ENCODE data around the gene GRWD1. TPM values are rescaled to one million over a fixed set of nuclear protein-coding genes. Genes with fewer than 3 reads are reported as not detected.
A peak's percentile ranks its signal among the peaks of the same experiment; 100 is the strongest.
"Not testable (repeated sequence)": the region's sequence is repeated elsewhere in the genome, so short reads cannot be mapped to it uniquely, and the experiment has no call there.

GRWD1 gene
- total RNA-seq, 1 donor from 2014 or later = 89.1 TPM

DNA sequence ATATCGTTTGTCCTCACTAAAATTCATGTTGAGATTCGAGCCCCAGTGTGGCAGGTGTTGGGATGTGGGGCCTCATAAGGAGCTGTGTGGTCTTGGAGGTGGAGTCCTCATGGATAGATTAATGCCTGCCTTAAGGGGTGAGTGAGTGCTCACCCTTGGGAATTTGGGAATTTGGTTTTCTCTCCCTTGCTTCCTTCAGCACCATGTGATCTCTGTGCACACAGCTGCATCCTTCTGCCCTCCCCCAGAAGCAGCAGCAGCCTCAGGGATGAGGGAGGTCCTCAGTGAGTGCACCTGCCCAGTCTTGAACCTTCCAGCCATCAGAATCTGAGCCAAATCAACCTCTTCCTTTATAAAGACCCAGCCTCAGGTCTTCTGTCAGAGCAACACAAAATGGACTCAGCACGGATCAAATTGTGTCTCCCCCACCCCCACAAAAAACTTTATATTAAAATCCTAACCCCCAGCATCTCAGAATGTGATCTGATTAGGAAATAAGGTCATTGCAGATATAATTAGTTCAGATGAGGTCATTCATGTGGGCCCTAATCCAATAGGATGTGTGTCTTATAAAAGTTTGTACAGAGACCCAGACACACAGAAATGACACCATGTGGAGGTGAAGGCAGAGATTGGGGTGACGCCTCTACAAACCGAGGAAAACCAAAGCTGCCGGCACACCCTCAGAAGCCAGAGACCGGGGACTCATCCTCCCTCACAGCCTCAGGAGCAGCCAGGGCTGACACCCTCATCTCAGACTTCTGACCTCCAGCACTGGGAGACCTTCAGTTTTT lies 36.3 kb downstream of the GRWD1 start:
- Mint-ChIP-seq H3K9me3 (no peaks in the 10 kb centered on the region), H3K4me3 (peak overlapping the region; percentile 87), H3K4me1 (peaks cover 19% of the 10 kb centered on the region), H3K27ac (peak overlapping the region; percentile 34), H3K27me3 (peaks cover 2% of the 10 kb centered on the region), H3K36me3 (ENCODE audit: low read depth) (peaks cover 6% of the 10 kb centered on the region)
- intact Hi-C loops (cut with micrococcal nuclease) = no loop called here
- DNase-seq = no peak

DNA sequence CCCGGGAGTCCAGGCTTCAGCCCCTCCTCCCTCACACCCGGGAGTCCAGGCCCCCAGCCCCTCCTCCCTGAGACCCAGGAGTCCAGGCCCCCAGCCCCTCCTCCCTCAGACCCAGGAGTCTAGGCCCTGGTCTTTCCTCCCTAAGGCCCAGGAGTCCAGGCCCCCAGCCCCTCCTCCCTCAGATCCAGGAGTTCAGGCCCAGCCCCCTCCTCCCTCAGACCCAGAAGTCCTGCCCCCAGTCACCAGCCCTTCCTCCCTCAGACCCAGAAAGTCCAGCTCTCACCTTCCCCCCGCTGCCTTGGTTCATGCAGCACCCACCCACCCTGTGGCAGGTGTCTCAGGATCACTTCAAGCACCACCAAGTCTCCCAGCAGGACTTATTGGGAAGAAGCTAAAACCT lies 37.5 kb downstream of the GRWD1 start:
- peaks cover 6% of the 10 kb centered on the region for H3K36me3 Mint-ChIP-seq (ENCODE audit: low read depth)
- peaks cover 19% of the 10 kb centered on the region for H3K4me1 Mint-ChIP-seq
- no peaks in the 10 kb centered on the region for H3K9me3 Mint-ChIP-seq
- peaks cover 2% of the 10 kb centered on the region for H3K27me3 Mint-ChIP-seq
- no peak for DNase-seq
- H3K27ac Mint-ChIP-seq = no peak overlapping the region
- H3K4me3 Mint-ChIP-seq = no peak overlapping the region
- intact Hi-C loops (cut with micrococcal nuclease) = no loop called here

DNA sequence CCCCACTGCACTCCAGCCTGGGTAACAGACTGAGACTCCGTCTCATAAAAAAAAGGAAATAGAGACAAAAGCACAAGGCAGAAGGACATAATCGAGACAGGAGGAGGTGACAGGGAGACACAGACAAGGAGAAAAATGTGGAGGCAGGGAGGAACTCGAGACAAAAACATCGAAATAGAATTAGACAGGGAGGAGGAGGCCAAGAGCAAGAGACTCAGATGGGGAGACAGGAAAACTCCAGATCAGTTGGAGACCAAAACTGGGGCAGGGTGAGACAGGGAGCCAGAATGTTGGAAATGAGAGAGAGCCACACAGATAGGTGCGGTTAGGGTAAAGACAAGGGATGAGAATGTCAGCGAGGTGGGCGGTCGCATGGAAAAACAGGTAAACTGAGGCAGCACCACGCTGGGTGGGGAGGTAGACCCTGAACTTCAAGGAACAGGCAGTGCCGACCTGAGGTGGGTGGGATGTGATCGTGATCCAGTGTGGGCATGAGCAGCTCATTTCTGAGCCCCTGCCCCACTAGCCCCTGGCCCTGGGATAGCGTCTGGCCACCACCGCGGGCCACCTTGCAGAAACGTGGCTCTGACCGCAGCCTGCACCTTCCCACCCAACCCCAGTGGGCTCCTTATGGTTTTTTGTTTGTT lies 38.6 kb downstream of the GRWD1 start:
- peaks cover 19% of the 10 kb centered on the region for H3K4me1 Mint-ChIP-seq
- no peak overlapping the region for H3K27ac Mint-ChIP-seq
- intact Hi-C loops (cut with micrococcal nuclease) = no loop called here
- no peak for DNase-seq
- no peaks in the 10 kb centered on the region for H3K9me3 Mint-ChIP-seq
- H3K27me3 Mint-ChIP-seq = peaks cover 2% of the 10 kb centered on the region
- H3K4me3 Mint-ChIP-seq = no peak overlapping the region
- H3K36me3 Mint-ChIP-seq (ENCODE audit: low read depth) = peaks cover 6% of the 10 kb centered on the region

DNA sequence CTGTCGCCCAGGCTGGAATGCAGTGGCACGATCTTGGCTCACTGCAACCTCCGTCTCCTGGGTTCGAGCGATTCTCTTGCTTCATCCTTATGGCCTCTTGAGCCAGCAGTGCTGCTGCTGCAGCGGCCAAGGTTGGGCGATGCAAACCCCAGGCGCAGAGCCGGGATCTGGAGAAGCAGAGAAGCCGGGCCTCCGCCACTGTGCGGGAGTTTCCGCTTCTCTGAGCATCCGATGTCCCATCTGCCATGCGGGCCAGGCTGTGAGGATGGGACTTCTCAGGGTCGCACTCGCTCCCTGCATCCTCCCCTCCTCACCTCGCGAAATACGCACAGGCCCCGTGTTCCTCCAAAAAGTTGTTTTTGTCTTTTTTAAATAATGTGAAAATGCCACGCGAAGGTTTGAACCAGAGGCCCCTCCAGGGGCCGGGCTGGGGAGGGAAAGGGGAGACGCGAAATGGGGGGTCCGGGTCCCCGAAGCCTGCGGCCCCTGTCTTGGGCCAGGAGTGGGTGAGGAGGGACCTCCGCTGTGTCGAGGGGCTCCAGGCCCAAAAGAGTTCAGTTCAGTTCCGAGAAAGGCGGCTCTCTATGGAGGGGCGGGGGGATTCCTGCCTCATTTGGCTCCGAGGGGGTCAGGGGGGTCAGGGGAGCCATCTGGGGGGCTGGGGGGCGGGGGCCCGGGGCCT lies 39.3 kb downstream of the GRWD1 start:
- intact Hi-C loops (cut with micrococcal nuclease) = no loop called here
- peaks cover 4% of the 10 kb centered on the region for H3K27me3 Mint-ChIP-seq

DNA sequence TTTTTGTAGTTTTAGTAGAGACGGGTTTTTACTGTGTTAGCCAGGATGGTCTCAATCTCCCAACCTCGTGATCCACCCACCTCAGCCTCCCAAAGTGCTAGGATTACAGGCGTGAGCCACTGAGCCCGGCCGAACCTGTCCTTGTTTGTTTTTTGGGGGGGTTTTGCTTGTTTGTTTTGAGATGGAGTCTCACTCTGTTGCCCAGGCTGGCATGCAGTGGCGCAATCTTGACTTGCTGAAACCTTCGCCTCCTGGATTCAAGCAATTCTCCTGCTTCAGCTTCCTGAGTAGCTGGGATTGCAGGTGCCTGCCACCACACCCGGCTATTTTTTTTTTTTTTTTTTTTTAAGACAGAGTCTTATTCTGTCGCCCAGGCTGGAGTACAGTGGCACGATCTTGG lies 40.9 kb downstream of the GRWD1 start:
- H3K36me3 Mint-ChIP-seq (ENCODE audit: low read depth); intact Hi-C loops (cut with micrococcal nuclease): not testable (repeated sequence)

More for the DNA sequence above, 39.3 kb downstream of the GRWD1 start:
- H3K36me3 Mint-ChIP-seq (ENCODE audit: low read depth) = peaks cover 4% of the 10 kb centered on the region
- H3K27ac Mint-ChIP-seq = no peak overlapping the region
- no peak overlapping the region for H3K4me3 Mint-ChIP-seq
- peaks cover 21% of the 10 kb centered on the region for H3K4me1 Mint-ChIP-seq
- H3K9me3 Mint-ChIP-seq = no peaks in the 10 kb centered on the region
- DNase-seq = no peak

DNA sequence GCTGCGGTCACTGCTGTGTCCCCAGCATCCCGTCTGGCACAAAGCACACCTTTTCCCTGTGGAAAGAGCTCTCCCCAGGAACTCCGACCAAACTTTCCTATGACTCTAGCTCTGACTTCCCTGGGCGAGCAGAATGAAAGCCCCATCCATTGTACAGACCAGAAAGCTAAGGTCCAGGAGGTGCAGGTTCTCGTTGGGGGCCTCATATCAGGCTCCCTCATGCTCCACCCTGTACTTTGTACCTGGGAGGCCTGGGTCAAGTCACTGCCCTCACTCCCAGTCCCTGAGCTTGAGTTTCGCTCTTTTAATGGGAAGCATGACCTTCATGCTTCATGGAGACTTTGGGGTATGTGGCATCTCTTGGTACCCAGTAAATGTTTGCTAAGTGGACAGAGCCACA lies 41.8 kb downstream of the GRWD1 start:
- H3K9me3 Mint-ChIP-seq = no peaks in the 10 kb centered on the region
- H3K4me3 Mint-ChIP-seq = no peak overlapping the region
- intact Hi-C loops (cut with micrococcal nuclease) = no loop called here
- H3K4me1 Mint-ChIP-seq = peaks cover 20% of the 10 kb centered on the region
- H3K36me3 Mint-ChIP-seq (ENCODE audit: low read depth) = peaks cover 2% of the 10 kb centered on the region
- H3K27ac Mint-ChIP-seq = no peak overlapping the region
- DNase-seq = no peak
- H3K27me3 Mint-ChIP-seq = peaks cover 17% of the 10 kb centered on the region

More for the DNA sequence above, 40.9 kb downstream of the GRWD1 start:
- peaks cover 15% of the 10 kb centered on the region for H3K4me1 Mint-ChIP-seq
- H3K9me3 Mint-ChIP-seq, H3K27ac Mint-ChIP-seq, DNase-seq, H3K4me3 Mint-ChIP-seq: not testable (repeated sequence)
- H3K27me3 Mint-ChIP-seq = peaks cover 11% of the 10 kb centered on the region

DNA sequence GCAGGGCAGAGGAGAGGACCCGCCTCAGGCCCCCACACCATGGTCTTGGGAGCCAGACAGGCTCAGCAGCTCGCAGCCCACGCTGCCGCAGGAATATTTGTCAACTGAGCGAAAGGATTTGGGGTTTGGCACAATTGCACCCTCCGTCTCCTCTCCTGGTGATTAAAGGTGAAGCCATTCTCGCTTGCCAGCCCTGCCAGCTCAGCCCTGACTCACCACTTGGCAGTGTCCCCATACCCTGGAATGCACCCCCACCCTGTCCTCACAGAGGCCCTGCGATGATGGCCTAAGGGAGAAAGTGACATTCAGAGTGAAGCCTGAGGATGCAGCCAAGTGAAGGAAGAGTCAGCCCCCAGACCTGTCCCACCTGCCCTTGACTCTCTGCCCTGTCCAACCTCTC lies 42.2 kb downstream of the GRWD1 start:
- H3K4me1 Mint-ChIP-seq = peaks cover 24% of the 10 kb centered on the region
- H3K36me3 Mint-ChIP-seq (ENCODE audit: low read depth) = peaks cover 3% of the 10 kb centered on the region
- no peak for DNase-seq
- H3K27ac Mint-ChIP-seq = no peak overlapping the region
- intact Hi-C loops (cut with micrococcal nuclease) = no loop called here
- no peaks in the 10 kb centered on the region for H3K9me3 Mint-ChIP-seq
- no peak overlapping the region for H3K4me3 Mint-ChIP-seq
- peaks cover 20% of the 10 kb centered on the region for H3K27me3 Mint-ChIP-seq

DNA sequence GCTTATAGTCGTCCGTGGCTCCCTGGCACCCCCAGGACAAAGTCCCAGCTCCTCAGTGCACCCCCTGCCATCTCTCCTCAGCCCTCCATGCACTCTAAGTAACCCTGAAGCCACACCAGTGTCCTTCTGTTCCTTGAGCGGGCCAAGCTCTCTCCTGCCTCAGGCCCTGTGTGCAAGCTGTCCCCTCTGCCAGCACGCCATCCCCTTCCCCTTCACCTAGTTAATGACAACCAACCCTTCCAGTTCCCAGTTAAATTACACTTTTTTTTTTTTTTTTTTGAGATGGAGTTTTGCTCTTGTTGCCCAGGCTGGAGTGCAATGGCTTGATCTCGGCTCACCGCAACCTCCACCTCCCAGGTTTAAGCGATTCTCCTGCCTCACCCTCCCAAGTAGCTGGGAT lies 42.7 kb downstream of the GRWD1 start:
- H3K27ac Mint-ChIP-seq; DNase-seq; intact Hi-C loops (cut with micrococcal nuclease); H3K9me3 Mint-ChIP-seq; H3K36me3 Mint-ChIP-seq (ENCODE audit: low read depth); H3K4me3 Mint-ChIP-seq: not testable (repeated sequence)
- peaks cover 25% of the 10 kb centered on the region for H3K4me1 Mint-ChIP-seq
- H3K27me3 Mint-ChIP-seq = peaks cover 20% of the 10 kb centered on the region

DNA sequence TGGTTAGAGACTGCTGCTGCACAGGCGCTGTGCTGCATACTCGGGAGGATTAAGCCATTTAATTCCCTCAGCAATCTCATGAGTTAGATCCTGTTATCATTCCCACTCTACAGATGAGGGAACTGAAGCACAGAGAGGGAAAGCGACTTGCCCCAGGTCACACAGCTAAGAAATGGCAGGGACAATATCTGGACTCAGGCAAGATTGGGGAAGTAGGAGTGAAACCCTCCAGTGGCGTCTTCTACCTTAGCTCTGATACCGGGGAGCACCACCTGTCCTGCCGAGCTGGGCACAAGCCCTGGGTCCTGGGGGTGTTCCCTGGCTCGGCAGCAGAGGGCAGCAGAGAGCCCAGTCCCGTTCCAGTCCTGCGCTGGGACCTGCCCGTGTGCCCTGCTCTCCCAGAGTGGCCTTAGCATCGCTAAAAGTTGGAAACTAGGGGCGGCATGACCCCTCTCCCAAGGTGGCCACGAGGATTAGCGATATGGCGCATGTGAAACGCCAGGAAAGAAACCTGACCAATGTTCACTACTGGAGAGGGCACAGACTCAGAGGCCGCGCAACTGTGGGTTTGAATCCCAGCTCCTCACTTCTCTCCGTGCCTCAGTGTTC lies 43.9 kb downstream of the GRWD1 start:
- Mint-ChIP-seq H3K4me3 (no peak overlapping the region), H3K36me3 (ENCODE audit: low read depth) (peaks cover 3% of the 10 kb centered on the region), H3K9me3 (no peaks in the 10 kb centered on the region), H3K27ac (no peak overlapping the region), H3K4me1 (peaks cover 27% of the 10 kb centered on the region), H3K27me3 (peaks cover 25% of the 10 kb centered on the region)
- peak; percentile 95 for DNase-seq
- intact Hi-C loops (cut with micrococcal nuclease) = loop anchor here (1.0 to 5.0 kb wide), 2 partner anchors 95 to 97 kb away; partner anchors contain the start of genes GRIN2D and KDELR1

DNA sequence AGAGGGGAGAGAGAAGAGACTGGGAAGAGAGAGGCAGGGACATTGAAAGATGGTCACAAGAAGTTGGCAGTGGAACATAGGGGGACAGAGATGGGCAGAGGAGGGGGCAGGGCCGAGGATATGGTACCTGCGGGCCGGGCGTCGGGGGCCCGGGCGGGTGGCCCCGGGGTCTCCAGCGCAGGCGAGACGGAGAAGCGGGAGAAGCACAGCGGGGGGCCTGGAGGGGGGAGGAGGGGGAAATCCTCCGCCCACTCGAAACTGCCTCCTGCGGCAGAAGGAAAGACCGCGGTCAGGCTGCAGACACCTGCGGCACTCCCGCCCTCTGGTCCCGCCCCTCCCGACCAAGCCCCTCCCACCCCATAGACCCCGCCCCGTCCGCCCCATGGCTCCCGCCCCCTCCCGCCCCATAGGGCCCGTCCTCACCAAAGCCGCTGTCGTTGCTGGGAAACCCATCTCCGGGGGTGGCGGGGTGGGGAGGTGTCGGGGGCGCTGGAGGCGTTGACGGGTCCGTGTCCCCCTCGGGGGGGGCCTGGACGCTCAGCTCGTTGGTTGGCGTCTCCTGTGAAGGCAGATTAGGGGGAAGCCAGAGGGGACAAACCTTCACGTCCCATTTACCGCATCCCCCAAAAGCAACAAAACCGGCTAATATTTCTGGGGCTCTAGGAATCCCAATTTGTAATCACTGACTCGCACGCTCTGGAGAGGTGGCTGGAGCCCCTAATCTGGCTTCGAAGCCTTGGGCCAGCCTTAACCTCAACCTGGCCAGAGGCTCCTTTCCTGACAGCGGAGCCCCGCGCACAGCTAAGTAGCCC lies 45.4 kb downstream of the GRWD1 start:
- peaks cover 36% of the 10 kb centered on the region for H3K27me3 Mint-ChIP-seq
- intact Hi-C loops (cut with micrococcal nuclease) = loop anchor here (5.0 kb wide), 1 partner anchor 99 kb away; the partner anchor contains the start of genes GRIN2D and KDELR1
- peaks cover 30% of the 10 kb centered on the region for H3K4me1 Mint-ChIP-seq
- peak overlapping the region; percentile 57 for H3K4me3 Mint-ChIP-seq
- H3K36me3 Mint-ChIP-seq (ENCODE audit: low read depth) = peaks cover 3% of the 10 kb centered on the region
- H3K27ac Mint-ChIP-seq = peak overlapping the region; percentile 41
- H3K9me3 Mint-ChIP-seq = no peaks in the 10 kb centered on the region
- peak; percentile 80 for DNase-seq

DNA sequence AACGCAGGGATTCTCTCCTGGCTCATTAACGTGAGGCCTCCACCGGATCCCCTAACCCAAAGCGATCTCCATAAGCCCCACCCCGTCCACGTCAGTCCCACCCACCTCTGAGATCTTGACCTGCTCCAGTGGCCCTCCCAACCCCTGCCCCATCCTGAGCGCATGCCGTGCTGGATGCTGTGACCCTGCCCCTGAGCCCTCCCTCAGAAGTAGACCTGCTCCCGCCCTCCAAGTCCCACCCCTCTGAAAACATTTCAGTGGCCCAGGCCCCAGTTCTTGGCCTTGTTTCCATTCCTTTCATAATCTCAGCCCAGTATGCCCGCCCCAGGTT lies 46.0 kb downstream of the GRWD1 start:
- H3K4me3 Mint-ChIP-seq = peak overlapping the region; percentile 83
- intact Hi-C loops (cut with micrococcal nuclease) = loop anchor here (2.0 to 5.0 kb wide), 2 partner anchors 23 to 99 kb away; partner anchors contain the start of genes CYTH2, GRIN2D and KDELR1

DNA sequence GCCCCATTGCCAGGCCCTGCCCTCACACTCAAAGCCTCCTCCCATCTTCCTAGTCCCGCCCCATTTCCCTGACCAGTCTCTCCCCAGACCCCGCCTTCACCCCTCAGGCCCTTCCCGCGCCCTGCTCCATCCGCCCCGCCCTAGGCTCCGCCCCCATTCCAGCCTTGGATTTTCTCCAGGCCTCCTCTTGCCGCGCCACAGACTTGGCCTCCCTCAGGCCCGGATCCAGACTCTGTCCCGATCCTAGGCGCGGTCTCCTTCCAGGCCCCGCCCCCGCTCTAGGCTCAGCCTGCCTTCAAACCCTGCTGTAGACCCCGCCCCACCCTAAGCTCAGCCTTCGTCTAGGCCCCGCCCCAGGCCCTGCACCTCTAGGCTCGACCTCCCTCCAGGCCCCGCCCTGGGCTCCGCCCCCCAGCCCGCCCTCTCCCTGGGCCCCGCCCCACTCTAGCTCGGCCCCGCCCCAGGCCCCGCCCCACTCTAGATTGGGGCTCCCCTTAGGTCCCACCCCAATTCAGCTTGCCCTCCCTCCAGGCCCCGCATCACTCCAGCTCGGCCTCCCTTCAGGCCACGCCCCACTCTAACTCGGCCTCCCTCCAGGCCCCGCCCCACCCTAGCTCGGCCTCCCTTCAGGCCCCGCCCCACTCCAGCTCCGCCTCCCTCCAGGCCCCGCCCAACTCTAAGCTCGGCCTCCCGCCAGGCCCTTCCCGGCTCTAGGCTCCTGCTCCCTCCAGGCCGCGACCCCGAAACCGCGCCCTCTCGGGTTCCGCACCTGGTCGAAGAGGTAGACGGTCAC lies 47.3 kb downstream of the GRWD1 start:
- Mint-ChIP-seq H3K9me3 (no peaks in the 10 kb centered on the region), H3K4me1 (peaks cover 30% of the 10 kb centered on the region), H3K4me3 (peak overlapping the region; percentile 83), H3K27ac (peak overlapping the region; percentile 65), H3K27me3 (peaks cover 36% of the 10 kb centered on the region), H3K36me3 (ENCODE audit: low read depth) (peaks cover 3% of the 10 kb centered on the region)
- DNase-seq = peak; percentile 95
- intact Hi-C loops (cut with micrococcal nuclease) = loop anchor here (1.0 to 5.0 kb wide), 3 partner anchors 9 to 101 kb away; partner anchors contain the start of genes CYTH2, GRIN2D and KDELR1

More for the DNA sequence above, 46.0 kb downstream of the GRWD1 start:
- Mint-ChIP-seq H3K36me3 (ENCODE audit: low read depth) (peaks cover 3% of the 10 kb centered on the region), H3K27ac (no peak overlapping the region), H3K27me3 (peaks cover 34% of the 10 kb centered on the region), H3K4me1 (peaks cover 30% of the 10 kb centered on the region), H3K9me3 (no peaks in the 10 kb centered on the region)
- no peak for DNase-seq

All from activated CD4-positive, alpha-beta T cell treated with anti-CD3 and anti-CD28 coated beads, Interleukin-2, amount 10 ng/mL, durations not matched to agents 24 days and 14 days (primary cell).